ENCODE data around the gene LKAAEAR1.
A peak's percentile ranks its signal among the peaks of the same experiment; 100 is the strongest.

LKAAEAR1 gene

DNA sequence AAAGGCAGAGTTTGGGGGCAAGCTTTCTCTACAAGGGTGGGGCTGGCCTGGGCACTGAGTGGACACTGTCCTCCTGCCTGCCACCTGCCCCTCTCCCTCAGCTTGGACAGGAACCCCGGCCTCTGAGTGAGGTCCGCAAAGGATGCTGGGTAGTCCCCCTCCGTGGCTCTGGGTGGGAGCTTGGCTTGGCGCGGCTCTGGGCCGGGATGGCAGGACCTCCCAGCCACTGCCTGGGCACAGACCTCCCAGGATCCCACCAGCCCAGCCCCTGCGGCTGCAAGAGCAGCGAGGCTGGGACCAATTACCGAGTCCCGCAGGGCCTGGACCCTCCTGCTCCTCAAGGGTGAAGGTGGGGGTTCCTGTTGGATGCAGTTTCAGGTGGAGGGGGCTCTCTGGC, 31.9 kb downstream of the LKAAEAR1 start:
- TF ChIP-seq, protein P1, sequence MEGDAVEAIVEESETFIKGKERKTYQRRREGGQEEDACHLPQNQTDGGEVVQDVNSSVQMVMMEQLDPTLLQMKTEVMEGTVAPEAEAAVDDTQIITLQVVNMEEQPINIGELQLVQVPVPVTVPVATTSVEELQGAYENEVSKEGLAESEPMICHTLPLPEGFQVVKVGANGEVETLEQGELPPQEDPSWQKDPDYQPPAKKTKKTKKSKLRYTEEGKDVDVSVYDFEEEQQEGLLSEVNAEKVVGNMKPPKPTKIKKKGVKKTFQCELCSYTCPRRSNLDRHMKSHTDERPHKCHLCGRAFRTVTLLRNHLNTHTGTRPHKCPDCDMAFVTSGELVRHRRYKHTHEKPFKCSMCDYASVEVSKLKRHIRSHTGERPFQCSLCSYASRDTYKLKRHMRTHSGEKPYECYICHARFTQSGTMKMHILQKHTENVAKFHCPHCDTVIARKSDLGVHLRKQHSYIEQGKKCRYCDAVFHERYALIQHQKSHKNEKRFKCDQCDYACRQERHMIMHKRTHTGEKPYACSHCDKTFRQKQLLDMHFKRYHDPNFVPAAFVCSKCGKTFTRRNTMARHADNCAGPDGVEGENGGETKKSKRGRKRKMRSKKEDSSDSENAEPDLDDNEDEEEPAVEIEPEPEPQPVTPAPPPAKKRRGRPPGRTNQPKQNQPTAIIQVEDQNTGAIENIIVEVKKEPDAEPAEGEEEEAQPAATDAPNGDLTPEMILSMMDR (conservative IDR thresholded peaks at IDR 0.05): no peak
- H3K27ac ChIP-seq: no peak overlapping the region

DNA sequence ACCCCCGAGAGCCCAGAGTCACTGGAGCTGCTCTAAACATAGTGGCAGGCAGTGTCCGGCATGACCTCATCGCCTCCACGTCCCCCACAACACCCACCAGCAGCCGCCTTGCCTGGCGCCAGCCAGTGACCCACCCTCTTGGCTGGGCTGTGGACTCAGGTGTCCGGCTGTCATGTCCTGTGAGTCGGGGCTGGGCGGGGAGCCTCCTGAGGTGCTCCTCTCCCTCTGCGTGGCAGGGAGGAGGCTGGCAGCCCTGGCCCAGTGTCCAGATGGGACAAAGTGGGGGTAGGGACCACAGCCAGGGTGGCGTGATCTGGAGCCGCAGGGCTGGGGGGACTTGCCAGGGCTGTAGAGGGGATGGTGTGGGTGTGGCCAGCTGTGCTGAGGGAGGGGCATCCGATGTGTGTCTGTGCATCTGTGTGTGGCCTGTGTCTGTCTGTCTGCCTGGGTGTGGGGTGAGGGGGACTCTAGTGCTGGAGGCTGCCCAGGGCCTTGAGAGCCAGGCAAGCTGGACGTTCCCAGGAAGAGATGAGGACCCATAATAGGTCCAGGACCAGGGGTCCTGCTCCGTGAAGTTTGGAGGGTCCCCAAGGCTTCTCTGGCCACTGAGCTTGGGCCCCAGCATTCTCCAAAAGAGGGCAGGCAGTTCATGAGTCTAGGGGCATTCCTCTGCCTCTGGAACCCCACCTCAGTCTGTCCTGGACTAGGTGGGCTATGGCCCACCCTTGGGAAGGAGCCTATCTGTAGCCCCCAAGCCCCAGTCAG, 32.5 kb downstream of the LKAAEAR1 start:
- TF ChIP-seq, protein P1 (conservative IDR thresholded peaks at IDR 0.05): no peak
- no peak overlapping the region for H3K27ac ChIP-seq

DNA sequence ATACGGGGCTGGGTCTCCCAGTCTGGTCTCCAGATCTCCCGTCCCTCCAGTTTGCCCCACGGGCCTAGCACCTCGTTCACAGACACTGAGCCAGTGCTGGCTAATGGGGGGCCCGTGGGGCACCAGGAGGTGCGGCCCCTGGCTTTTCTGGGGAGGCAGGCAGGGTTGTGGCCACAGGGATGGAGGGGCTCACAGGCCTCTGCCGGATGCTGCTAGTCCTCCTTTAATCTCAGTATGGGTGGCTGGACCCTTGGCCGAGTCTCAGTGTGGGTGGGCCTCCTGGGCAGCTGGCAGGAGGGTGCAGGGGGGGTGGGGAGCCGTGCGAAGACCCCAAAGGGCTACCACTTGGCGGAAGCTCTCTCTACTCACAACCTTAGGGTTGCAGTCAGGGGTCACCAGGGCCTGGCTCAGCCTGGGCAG, 33.2 kb downstream of the LKAAEAR1 start:
- H3K27ac ChIP-seq: no peak overlapping the region
- TF ChIP-seq, protein P1 (conservative IDR thresholded peaks at IDR 0.05): no peak

GRCh38 chr20:64050261-64051032, 33.8 kb downstream of the LKAAEAR1 start:
- TF ChIP-seq, protein P1 (conservative IDR thresholded peaks at IDR 0.05): no peak
- no peak overlapping the region for H3K27ac ChIP-seq

DNA sequence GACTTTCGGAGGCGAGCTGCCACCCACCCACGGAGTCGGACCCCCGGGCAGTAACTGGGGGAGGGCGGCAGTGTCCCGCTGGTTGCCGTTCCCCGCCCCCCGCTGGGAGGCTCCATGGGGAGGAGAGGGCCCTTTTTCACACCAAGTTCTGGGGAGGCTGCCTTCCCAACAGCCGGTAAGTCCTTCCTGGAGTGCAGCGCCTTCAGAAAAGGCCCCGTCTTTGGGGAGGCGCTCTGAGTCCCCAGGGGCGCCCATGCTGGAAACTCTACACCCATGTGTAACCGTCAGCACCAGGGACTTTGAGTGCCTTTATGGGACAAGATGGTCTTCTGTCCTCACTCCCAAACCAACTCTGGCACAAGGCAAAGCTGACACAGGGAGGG, 34.3 kb downstream of the LKAAEAR1 start:
- H3K27ac ChIP-seq: peak overlapping the region; percentile 36; the same call in 1 of the 2 replicates
- TF ChIP-seq, protein P1 (conservative IDR thresholded peaks at IDR 0.05): no peak

DNA sequence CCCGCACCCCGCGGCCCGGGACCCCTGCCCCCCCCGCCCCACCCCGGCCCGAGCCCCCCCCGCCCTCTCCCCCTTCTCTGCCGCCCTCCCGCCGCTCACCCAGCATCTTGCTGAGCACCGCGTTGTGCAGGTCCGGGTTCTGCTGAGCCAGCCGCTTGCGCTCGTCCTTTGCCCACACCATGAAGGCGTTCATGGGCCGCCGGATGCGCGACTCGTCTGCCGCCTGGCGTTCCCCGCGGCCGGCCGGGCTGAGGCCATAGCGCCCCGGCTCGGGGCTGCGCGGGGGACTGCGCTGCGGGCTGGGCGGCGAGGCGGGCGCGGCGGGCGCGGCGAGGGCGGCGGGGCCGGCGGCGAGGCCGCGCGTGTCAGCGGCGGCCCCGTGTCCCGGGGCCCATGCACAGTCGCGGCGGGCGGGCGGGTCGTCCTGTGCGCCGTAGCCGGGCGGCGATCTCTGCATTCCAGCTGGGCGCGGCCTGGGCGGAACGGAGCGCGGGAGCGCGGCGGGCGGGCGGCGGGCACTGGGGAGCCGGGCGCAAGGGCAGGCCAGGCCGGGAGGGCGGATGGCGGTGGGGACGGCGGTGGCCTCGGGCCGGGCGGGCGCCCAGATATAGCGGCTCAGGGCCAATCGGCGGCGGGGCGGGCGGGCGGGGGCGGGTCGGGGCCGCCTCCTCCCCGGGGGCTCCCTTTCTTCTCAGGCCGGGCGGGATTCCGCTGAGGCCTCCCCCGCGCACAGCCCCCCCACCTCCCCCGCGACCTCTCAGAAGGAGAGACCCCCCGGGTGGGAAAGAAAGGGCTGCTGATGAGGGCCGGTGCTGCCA, 34.9 kb downstream of the LKAAEAR1 start, which contains the start of gene SOX18:
Gene SOX18 (minus strand): TSS at position 580 of the 818 bp plus-strand sequence. CDS start 123 bp downstream, at position 457.
- peak within 1 kb of the TSS; percentile 36; the same call in 1 of the 2 replicates for H3K27ac ChIP-seq

More for the DNA sequence above, 34.9 kb downstream of the LKAAEAR1 start, which contains the start of gene SOX18:
- TF ChIP-seq, protein P1 (conservative IDR thresholded peaks at IDR 0.05): 0 out of 2 replicates have a peak, but pooled peaks have one; percentile 23

Measured in VCaP (cell line).